Right kidney (tissue), 1 donor: ENCODE measurements around the gene PTGER3.
"Not testable (repeated sequence)": the region's sequence is repeated elsewhere in the genome, so short reads cannot be mapped to it uniquely, and the experiment has no call there.

Experiments
- DNase-seq: peaks from one replicate; pipeline ENCODE4 v3.0.0-alpha.2; 2016

The PTGER3 gene

GRCh38 chr1:71014178-71014579 is 33.4 kb downstream of the PTGER3 start:
- DNase-seq = no peak

- no peak for DNase-seq
Observed at GRCh38 chr1:71002709-71003475, 44.7 kb downstream of the PTGER3 start.

GRCh38 chr1:71001624-71002023 is 46.0 kb downstream of the PTGER3 start:
- no peak for DNase-seq

- DNase-seq = no peak
Observed at GRCh38 chr1:70997793-70998192, 49.8 kb downstream of the PTGER3 start.

- no peak for DNase-seq
Observed at GRCh38 chr1:70994753-70995268, 52.8 kb downstream of the PTGER3 start.

- DNase-seq = no peak
Observed at GRCh38 chr1:70993798-70994197, 53.8 kb downstream of the PTGER3 start.

GRCh38 chr1:70992521-70992920 is 55.1 kb downstream of the PTGER3 start:
- DNase-seq = no peak

- DNase-seq = no peak
Observed at GRCh38 chr1:70990469-70991253, 57.0 kb downstream of the PTGER3 start.

- DNase-seq = no peak
Observed at GRCh38 chr1:70987497-70987896, 60.1 kb downstream of the PTGER3 start.

GRCh38 chr1:70985776-70986225 is 61.8 kb downstream of the PTGER3 start:
- DNase-seq = not testable (repeated sequence)

- not testable (repeated sequence) for DNase-seq
Observed at GRCh38 chr1:70985278-70985677, 62.3 kb downstream of the PTGER3 start.

GRCh38 chr1:70980361-70980760 is 67.3 kb downstream of the PTGER3 start:
- DNase-seq = no peak

- DNase-seq = no peak
Observed at GRCh38 chr1:70979881-70980280, 67.7 kb downstream of the PTGER3 start.

GRCh38 chr1:70979313-70979712 is 68.3 kb downstream of the PTGER3 start:
- DNase-seq = no peak

- no peak for DNase-seq
Observed at GRCh38 chr1:70978623-70979022, 69.0 kb downstream of the PTGER3 start.

GRCh38 chr1:70977575-70977974 is 70.0 kb downstream of the PTGER3 start:
- no peak for DNase-seq

GRCh38 chr1:70977041-70977440 is 70.6 kb downstream of the PTGER3 start:
- no peak for DNase-seq

GRCh38 chr1:70973754-70974153 is 73.9 kb downstream of the PTGER3 start:
- DNase-seq = no peak

- DNase-seq = no peak
Observed at GRCh38 chr1:70970407-70970806, 77.2 kb downstream of the PTGER3 start.

GRCh38 chr1:70966018-70966638 is 81.5 kb downstream of the PTGER3 start:
- no peak for DNase-seq

GRCh38 chr1:70963374-70963773 is 84.2 kb downstream of the PTGER3 start:
- DNase-seq = no peak

- DNase-seq = no peak
Observed at GRCh38 chr1:70961374-70961975, 86.1 kb downstream of the PTGER3 start.
